ENCODE measurements around the gene PASD1. TPM values are rescaled to one million over a fixed set of nuclear protein-coding genes. Genes with fewer than 3 reads are reported as not detected.

PASD1 gene
- total and polyA plus RNA-seq, 10 of the 15 experiments (the other 5 are each of a cell fraction or from before 2014, with no cell fraction given): under 0.01 to 0.01 TPM; not detected in 8

DNA sequence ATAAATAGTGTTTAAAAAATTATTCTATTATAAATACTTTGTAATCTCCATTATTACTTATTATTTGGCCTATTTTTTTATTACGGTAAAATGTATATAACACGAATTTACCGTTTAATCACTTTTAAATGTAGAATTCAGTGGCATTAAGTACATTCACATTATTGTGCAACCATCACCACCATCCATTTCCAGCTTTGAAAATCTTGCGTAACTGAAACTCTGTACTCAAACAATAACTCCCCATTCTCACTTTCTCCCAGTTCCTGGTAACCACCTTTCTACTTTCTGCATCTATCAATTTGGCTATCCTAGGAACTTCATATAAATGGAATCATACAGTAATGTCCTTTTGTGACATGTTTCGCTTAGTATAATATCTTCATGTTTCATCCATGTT, 45.7 kb downstream of the PASD1 start:
- H3K4me1 ChIP-seq (ENCODE audit: control insufficient read depth, insufficient read depth, low read length): no peaks in the 10 kb centered on the region

More for the DNA sequence above, 45.7 kb downstream of the PASD1 start:
- TF ChIP-seq, protein P1, sequence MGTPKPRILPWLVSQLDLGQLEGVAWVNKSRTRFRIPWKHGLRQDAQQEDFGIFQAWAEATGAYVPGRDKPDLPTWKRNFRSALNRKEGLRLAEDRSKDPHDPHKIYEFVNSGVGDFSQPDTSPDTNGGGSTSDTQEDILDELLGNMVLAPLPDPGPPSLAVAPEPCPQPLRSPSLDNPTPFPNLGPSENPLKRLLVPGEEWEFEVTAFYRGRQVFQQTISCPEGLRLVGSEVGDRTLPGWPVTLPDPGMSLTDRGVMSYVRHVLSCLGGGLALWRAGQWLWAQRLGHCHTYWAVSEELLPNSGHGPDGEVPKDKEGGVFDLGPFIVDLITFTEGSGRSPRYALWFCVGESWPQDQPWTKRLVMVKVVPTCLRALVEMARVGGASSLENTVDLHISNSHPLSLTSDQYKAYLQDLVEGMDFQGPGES (IDR thresholded peaks at IDR 0.05): no peak
- TF ChIP-seq CBFB (IDR thresholded peaks at IDR 0.05; ENCODE audit: low read depth): no peak
- no peak for TF ChIP-seq ZNF384 (IDR thresholded peaks at IDR 0.05; ENCODE audit: borderline replicate concordance, low read depth, low read length)
- no peak for TF ChIP-seq EGR1 (IDR thresholded peaks at IDR 0.05; ENCODE audit: borderline replicate concordance in 1 of 2, low read depth in 2 of 2, low read length in 2 of 2)
- TF ChIP-seq ZNF217 (IDR thresholded peaks at IDR 0.05): no peak
- TF ChIP-seq EZH2 (IDR thresholded peaks at IDR 0.05; ENCODE audit: borderline replicate concordance, control insufficient read depth, low read depth, low read length): no peak
- TF ChIP-seq ATF7 (IDR thresholded peaks at IDR 0.05; ENCODE audit: low read depth): no peak
- TF ChIP-seq, protein P2, sequence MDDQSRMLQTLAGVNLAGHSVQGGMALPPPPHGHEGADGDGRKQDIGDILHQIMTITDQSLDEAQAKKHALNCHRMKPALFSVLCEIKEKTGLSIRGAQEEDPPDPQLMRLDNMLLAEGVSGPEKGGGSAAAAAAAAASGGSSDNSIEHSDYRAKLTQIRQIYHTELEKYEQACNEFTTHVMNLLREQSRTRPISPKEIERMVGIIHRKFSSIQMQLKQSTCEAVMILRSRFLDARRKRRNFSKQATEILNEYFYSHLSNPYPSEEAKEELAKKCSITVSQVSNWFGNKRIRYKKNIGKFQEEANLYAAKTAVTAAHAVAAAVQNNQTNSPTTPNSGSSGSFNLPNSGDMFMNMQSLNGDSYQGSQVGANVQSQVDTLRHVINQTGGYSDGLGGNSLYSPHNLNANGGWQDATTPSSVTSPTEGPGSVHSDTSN (IDR thresholded peaks at IDR 0.05; ENCODE audit: insufficient replicate concordance, low read depth, low read length): no peak
- TF ChIP-seq STAT3 (IDR thresholded peaks at IDR 0.05; ENCODE audit: low read depth, low read length): no peak
- TF ChIP-seq CBX5 (IDR thresholded peaks at IDR 0.05; ENCODE audit: low read depth): no peak
- TF ChIP-seq HDAC6 (IDR thresholded peaks at IDR 0.05; ENCODE audit: unreplicated experiment): no peak
- TF ChIP-seq, protein P3, sequence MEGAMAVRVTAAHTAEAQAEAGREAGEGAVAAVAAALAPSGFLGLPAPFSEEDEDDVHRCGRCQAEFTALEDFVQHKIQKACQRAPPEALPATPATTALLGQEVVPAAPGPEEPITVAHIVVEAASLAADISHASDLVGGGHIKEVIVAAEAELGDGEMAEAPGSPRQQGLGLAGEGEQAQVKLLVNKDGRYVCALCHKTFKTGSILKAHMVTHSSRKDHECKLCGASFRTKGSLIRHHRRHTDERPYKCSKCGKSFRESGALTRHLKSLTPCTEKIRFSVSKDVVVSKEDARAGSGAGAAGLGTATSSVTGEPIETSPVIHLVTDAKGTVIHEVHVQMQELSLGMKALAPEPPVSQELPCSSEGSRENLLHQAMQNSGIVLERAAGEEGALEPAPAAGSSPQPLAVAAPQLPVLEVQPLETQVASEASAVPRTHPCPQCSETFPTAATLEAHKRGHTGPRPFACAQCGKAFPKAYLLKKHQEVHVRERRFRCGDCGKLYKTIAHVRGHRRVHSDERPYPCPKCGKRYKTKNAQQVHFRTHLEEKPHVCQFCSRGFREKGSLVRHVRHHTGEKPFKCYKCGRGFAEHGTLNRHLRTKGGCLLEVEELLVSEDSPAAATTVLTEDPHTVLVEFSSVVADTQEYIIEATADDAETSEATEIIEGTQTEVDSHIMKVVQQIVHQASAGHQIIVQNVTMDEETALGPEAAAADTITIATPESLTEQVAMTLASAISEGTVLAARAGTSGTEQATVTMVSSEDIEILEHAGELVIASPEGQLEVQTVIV (IDR thresholded peaks at IDR 0.05; ENCODE audit: borderline replicate concordance, partially characterized antibody): no peak
- TF ChIP-seq BHLHE40 (IDR thresholded peaks at IDR 0.05; ENCODE audit: borderline replicate concordance in 1 of 2, low read depth in 2 of 2, low read length in 1 of 2): no peak
- TF ChIP-seq, protein P4, sequence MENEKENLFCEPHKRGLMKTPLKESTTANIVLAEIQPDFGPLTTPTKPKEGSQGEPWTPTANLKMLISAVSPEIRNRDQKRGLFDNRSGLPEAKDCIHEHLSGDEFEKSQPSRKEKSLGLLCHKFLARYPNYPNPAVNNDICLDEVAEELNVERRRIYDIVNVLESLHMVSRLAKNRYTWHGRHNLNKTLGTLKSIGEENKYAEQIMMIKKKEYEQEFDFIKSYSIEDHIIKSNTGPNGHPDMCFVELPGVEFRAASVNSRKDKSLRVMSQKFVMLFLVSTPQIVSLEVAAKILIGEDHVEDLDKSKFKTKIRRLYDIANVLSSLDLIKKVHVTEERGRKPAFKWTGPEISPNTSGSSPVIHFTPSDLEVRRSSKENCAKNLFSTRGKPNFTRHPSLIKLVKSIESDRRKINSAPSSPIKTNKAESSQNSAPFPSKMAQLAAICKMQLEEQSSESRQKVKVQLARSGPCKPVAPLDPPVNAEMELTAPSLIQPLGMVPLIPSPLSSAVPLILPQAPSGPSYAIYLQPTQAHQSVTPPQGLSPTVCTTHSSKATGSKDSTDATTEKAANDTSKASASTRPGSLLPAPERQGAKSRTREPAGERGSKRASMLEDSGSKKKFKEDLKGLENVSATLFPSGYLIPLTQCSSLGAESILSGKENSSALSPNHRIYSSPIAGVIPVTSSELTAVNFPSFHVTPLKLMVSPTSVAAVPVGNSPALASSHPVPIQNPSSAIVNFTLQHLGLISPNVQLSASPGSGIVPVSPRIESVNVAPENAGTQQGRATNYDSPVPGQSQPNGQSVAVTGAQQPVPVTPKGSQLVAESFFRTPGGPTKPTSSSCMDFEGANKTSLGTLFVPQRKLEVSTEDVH (IDR thresholded peaks at IDR 0.05; ENCODE audit: low read depth, partially characterized antibody): no peak
- TF ChIP-seq POLR2A (IDR thresholded peaks at IDR 0.05; ENCODE audit: low read depth, low read length): no peak
- no peak for TF ChIP-seq JUND (IDR thresholded peaks at IDR 0.05; ENCODE audit: low read depth, low read length)
- TF ChIP-seq PAX5 (IDR thresholded peaks at IDR 0.05; ENCODE audit: borderline replicate concordance, low read depth, low read length): no peak
- no peak for TF ChIP-seq NR2C1 (IDR thresholded peaks at IDR 0.05)
- TF ChIP-seq JUNB (IDR thresholded peaks at IDR 0.05): no peak
- no peaks in the 10 kb centered on the region for H3K36me3 ChIP-seq (ENCODE audit: control insufficient read depth in 2 of 2, insufficient read depth in 2 of 2, low read length in 1 of 2)
- H3K27ac ChIP-seq (ENCODE audit: control insufficient read depth, insufficient read depth): no peak overlapping the region
- no TSS peak for BruUV-seq (replicated peaks)
- FAIRE-seq: no peak
- H3K4me3 ChIP-seq: no peak overlapping the region
- no peaks in the 10 kb centered on the region for H3K9me3 ChIP-seq (replicated peaks; ENCODE audit: control insufficient read depth, insufficient read depth, low read length)
- CTCF ChIA-PET: no interaction called here
- no peak for ATAC-seq
- H3K79me2 ChIP-seq (ENCODE audit: control insufficient read depth, insufficient read depth, low read length): no peaks in the 10 kb centered on the region
- POLR2A ChIA-PET: no interaction called here
- H3K27me3 ChIP-seq (replicated peaks in 1 of 2; ENCODE audit: control insufficient read depth in 2 of 2, insufficient read depth in 2 of 2, low read length in 1 of 2): no peaks in the 10 kb centered on the region
- no peak for DNase-seq (ENCODE audit: low read depth, low spot score)
- no peaks in the 10 kb centered on the region for H4K20me1 ChIP-seq (ENCODE audit: control insufficient read depth, insufficient read depth)
- 71% methylated on average over 5 of the region's 5 CpGs for WGBS (ENCODE audit: insufficient coverage, insufficient replicate concordance, low lambda C conversion rate, missing lambda C conversion rate)
- no peak overlapping the region for H2AFZ ChIP-seq (ENCODE audit: control insufficient read depth, low read depth, low read length)
- SMC1A ChIA-PET (ENCODE audit: uncharacterized antibody, unreplicated experiment): no interaction called here
- no peak overlapping the region for H3K9ac ChIP-seq (ENCODE audit: control insufficient read depth, insufficient read depth, low read length)
- in situ Hi-C loops (cut with MboI): no loop called here
- intact Hi-C loops (cut with micrococcal nuclease; ENCODE audit: unreplicated experiment): no loop called here
- H3K4me2 ChIP-seq (ENCODE audit: control insufficient read depth, insufficient read depth): no peak overlapping the region
- RAD21 ChIA-PET (ENCODE audit: unreplicated experiment): no interaction called here
